ENCODE data around the gene ZCCHC3.
"Not testable (repeated sequence)": the region's sequence is repeated elsewhere in the genome, so short reads cannot be mapped to it uniquely, and the experiment has no call there.

ZCCHC3 gene, protein sequence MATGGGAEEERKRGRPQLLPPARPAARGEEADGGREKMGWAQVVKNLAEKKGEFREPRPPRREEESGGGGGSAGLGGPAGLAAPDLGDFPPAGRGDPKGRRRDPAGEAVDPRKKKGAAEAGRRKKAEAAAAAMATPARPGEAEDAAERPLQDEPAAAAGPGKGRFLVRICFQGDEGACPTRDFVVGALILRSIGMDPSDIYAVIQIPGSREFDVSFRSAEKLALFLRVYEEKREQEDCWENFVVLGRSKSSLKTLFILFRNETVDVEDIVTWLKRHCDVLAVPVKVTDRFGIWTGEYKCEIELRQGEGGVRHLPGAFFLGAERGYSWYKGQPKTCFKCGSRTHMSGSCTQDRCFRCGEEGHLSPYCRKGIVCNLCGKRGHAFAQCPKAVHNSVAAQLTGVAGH

DNA sequence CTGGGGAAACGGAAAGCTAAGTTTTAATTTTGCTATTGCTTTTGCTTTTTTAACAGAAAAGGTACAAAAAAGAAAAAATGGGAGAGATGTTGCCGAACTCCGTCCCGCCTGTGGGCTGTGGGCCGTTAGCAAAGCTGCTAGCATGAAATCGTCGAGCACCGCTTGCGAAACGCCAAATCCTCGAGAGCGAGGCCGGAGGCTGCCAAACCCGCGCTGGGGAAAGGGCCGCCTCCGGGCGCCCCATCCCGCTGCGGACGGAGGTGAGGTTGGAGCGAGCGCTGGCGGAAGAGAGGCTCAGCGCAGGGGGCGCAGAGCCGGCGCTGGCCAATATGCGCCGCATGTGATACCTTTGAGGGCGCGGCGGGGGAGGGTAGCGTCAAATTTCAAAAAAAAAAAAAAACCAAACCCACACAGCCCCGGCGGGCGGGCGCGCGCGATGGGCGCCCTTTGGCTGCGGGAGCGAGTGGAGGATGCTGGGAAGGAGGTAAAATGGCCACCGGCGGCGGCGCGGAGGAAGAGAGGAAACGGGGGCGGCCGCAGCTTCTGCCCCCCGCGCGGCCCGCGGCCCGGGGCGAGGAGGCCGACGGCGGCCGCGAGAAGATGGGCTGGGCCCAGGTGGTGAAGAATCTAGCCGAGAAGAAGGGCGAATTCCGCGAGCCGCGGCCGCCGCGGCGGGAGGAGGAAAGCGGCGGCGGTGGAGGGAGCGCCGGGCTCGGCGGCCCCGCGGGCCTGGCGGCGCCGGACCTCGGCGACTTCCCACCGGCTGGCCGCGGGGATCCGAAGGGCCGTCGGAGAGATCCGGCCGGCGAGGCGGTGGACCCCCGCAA lies at the start of gene ZCCHC3:
Gene ZCCHC3, plus strand, starts transcription at position 473 of the 827 bp plus-strand sequence. Its CDS starts 17 bp downstream, at position 490.
- TF ChIP-seq, protein P1, sequence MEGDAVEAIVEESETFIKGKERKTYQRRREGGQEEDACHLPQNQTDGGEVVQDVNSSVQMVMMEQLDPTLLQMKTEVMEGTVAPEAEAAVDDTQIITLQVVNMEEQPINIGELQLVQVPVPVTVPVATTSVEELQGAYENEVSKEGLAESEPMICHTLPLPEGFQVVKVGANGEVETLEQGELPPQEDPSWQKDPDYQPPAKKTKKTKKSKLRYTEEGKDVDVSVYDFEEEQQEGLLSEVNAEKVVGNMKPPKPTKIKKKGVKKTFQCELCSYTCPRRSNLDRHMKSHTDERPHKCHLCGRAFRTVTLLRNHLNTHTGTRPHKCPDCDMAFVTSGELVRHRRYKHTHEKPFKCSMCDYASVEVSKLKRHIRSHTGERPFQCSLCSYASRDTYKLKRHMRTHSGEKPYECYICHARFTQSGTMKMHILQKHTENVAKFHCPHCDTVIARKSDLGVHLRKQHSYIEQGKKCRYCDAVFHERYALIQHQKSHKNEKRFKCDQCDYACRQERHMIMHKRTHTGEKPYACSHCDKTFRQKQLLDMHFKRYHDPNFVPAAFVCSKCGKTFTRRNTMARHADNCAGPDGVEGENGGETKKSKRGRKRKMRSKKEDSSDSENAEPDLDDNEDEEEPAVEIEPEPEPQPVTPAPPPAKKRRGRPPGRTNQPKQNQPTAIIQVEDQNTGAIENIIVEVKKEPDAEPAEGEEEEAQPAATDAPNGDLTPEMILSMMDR (IDR thresholded peaks at IDR 0.05; ENCODE audit: extremely low read depth, insufficient read depth, missing control alignments), result no peak
- peak; percentile 95 for DNase-seq (ENCODE audit: low spot score)

DNA sequence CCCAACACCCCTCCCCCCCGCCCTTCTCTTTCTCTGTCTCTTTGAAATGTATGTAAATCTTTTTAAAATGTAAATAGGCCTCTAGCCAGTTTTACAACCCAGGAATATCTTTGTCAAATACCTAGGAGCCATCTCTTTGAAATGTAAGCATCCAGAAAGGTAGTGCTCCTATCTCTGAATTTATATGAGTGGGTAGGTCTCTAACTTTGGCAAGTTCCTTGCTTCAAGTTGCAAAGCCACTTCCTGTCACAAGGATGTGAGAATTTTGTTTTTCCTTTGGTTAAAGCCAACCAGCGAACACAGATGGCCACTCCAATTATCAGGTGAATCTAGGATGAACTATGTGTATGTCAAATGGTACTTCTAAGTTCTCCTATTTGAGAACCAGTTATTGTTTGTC lies 46.0 kb upstream of the ZCCHC3 start:
- in situ Hi-C loops (cut with MboI; ENCODE audit: low pct_unique_long_range_greater_than_20kb, low sequenced_read_pairs, unreplicated experiment), result no loop called here
- TF ChIP-seq, protein P1 (IDR thresholded peaks at IDR 0.05; ENCODE audit: extremely low read depth, insufficient read depth, missing control alignments), result no peak
- no peak for DNase-seq (ENCODE audit: low spot score)

More for the DNA sequence above, at the start of gene ZCCHC3:
- in situ Hi-C loops (cut with MboI; ENCODE audit: low pct_unique_long_range_greater_than_20kb, low sequenced_read_pairs, unreplicated experiment), result no loop called here

DNA sequence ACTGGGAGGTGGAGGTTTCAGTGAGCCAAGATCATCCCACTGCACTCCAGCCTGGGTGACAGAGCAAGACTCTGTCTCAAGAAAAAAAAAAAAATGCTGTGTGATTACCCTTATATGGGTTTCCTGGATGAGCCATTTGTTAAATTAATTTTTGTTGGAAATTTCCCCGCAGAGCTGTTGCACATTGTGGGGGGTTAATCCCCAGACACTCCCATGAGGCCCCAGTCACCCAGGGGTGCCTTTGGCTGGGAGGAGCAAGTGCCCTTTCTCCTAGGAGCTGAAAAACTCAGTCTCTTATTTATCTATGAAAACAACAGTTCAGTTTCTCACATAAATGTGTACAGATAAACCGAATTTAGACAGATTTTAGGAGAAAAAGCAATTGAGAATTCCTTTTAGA lies 44.6 kb upstream of the ZCCHC3 start:
- in situ Hi-C loops (cut with MboI; ENCODE audit: low pct_unique_long_range_greater_than_20kb, low sequenced_read_pairs, unreplicated experiment), result no loop called here
- TF ChIP-seq, protein P1 (IDR thresholded peaks at IDR 0.05; ENCODE audit: extremely low read depth, insufficient read depth, missing control alignments), result no peak
- no peak for DNase-seq (ENCODE audit: low spot score)

DNA sequence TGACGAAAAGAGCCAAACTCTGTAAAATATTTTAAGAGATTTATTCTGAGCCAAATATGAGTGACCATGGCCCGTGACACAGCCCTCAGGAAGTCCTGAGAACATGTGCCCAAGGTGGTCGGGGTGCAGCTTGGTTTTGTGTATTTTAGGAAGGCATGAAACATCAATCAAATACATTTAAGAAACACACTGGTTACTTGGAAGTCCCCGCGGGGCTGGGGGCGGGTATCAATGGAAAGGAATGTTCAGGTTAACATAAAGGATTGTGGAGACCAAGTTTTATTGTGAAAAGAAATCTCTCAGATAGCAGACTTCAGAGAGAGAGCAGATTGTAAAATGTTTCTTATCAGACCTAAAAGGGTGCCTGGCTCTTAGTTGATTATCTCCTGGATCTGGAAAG lies 43.9 kb upstream of the ZCCHC3 start:
- DNase-seq (ENCODE audit: low spot score); in situ Hi-C loops (cut with MboI; ENCODE audit: low pct_unique_long_range_greater_than_20kb, low sequenced_read_pairs, unreplicated experiment): not testable (repeated sequence)

DNA sequence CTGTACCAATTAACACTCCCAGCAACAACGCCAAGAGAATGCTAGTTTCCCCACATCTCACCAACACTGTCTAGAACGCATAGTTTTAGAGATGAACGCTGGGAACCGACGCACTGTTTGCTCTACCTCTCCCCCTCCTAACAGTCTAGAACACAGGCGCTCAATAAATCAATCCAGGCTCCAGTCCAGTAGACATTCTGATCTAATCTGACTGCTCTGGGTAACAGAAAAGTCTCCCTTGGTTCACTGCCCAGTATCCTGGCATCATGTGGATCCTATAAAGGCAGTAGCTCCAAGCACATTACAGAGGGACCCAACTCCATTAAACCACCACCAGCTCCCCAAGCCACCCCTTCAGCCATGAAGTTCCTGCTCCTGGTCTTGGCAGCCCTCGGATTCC lies 40.0 kb upstream of the ZCCHC3 start, which contains the start of gene DEFB132:
Gene DEFB132, plus strand, starts transcription at position 306 of the 400 bp plus-strand sequence. Its CDS starts 55 bp downstream, at position 361.
- TF ChIP-seq, protein P1 (IDR thresholded peaks at IDR 0.05; ENCODE audit: extremely low read depth, insufficient read depth, missing control alignments), result no peak
- no peak for DNase-seq (ENCODE audit: low spot score)
- in situ Hi-C loops (cut with MboI; ENCODE audit: low pct_unique_long_range_greater_than_20kb, low sequenced_read_pairs, unreplicated experiment), result no loop called here

DNA sequence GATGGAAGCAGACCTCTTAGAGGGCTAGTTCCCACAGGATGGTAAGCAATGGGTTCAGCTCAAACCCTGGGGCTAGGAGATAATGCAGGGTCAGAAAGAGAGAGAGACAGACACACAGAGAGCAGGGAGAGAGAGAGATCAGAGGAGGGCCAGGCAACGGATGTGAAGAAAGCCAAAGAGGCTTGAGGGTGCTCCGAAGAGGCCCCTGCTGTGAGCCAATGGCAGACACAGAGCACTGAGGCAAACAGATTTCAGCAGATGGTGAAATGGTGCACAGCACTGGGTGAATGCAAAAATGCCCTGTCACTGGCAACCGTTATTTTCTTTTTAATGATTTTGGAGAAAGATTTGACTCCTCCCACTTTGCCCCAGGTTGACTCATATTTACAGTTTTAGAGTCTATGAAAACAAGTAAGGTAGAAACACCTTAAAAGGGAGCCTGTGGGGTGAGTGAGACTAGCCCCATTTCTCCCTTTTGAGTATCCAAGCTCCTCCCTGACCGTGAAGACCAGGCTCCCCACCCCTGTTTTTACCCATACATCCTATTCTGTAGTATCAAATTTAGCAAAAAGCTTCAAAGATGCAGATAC lies 39.0 kb upstream of the ZCCHC3 start:
- in situ Hi-C loops (cut with MboI; ENCODE audit: low pct_unique_long_range_greater_than_20kb, low sequenced_read_pairs, unreplicated experiment), result no loop called here
- no peak for DNase-seq (ENCODE audit: low spot score)
- TF ChIP-seq, protein P1 (IDR thresholded peaks at IDR 0.05; ENCODE audit: extremely low read depth, insufficient read depth, missing control alignments), result no peak

All from GM13977 (cell line).